H1 (cell line): ENCODE data around the gene LOXL1.

Source experiments
- CHD2 ChIP-seq: IDR thresholded peaks from 2 replicates; pipeline ENCODE4 v1.6.1; 2012; ENCODE audit warnings: low read length, improper control_type of control experiment
- FOSL1 ChIP-seq: IDR thresholded peaks from 2 replicates; pipeline ENCODE4 v1.6.1; 2011; ENCODE audit warnings: mild to moderate bottlenecking, low read depth, low read length, moderate library complexity; ENCODE audit not compliant: insufficient read depth
- GABPA ChIP-seq: IDR thresholded peaks from 2 replicates; pipeline ENCODE4 v1.6.1; 2011; ENCODE audit warnings: mild to moderate bottlenecking, low read length, moderate library complexity, borderline replicate concordance; ENCODE audit not compliant: insufficient read depth
- HDAC2 ChIP-seq, 2 experiments: fragments of 300-600 bp in 1 of 2; sonication (generic) in 1 of 2; IDR thresholded peaks; 2 replicates each; pipeline ENCODE4 v1.6.1; 2011 to 2012; ENCODE audit warnings: low read depth in 2 of 2, low read length in 2 of 2, mild to moderate bottlenecking in 2 of 2, moderate library complexity in 2 of 2, borderline replicate concordance in 1 of 2, inconsistent platforms in 1 of 2
- JUND ChIP-seq: IDR thresholded peaks from 2 replicates; pipeline ENCODE4 v1.6.1; 2011; ENCODE audit warnings: mild to moderate bottlenecking, improper control_type of control experiment, low read length
- POLR2A ChIP-seq, 2 experiments: IDR thresholded peaks; 1 replicate in 1 of 2; 2 replicates in 1 of 2; pipeline ENCODE4 v1.6.1; 2011; ENCODE audit warnings: low read depth in 2 of 2, low read length in 2 of 2, mild to moderate bottlenecking in 2 of 2; ENCODE audit errors: control extremely low read depth in 1 of 2
- RFX5 ChIP-seq: IDR thresholded peaks from 2 replicates; pipeline ENCODE4 v1.6.1; 2011; ENCODE audit warnings: low read depth, low read length, improper control_type of control experiment, borderline replicate concordance
- SIN3A ChIP-seq, 2 experiments: IDR thresholded peaks in 1 of 2; conservative IDR thresholded peaks in 1 of 2; 2 replicates each; pipeline ENCODE4 v1.6.1; 2011 to 2012; ENCODE audit warnings: low read length in 2 of 2, improper control_type of control experiment in 1 of 2, low read depth in 1 of 2, mild to moderate bottlenecking in 1 of 2
- SUZ12 ChIP-seq: fragments of 200-600 bp; sonication (generic); IDR thresholded peaks from 2 replicates; pipeline ENCODE4 v1.6.1; 2012; ENCODE audit warnings: mild to moderate bottlenecking, inconsistent platforms, low read length, moderate library complexity, mixed read lengths
- TAF1 ChIP-seq: IDR thresholded peaks from 2 replicates; pipeline ENCODE4 v1.6.1; 2011; ENCODE audit warnings: mild to moderate bottlenecking, low read depth, low read length
- TBP ChIP-seq: IDR thresholded peaks from 2 replicates; pipeline ENCODE4 v1.6.1; 2011; ENCODE audit warnings: low read depth, low read length, improper control_type of control experiment
- USF2 ChIP-seq: IDR thresholded peaks from 2 replicates; pipeline ENCODE4 v1.6.1; 2011; ENCODE audit warnings: low read length, improper control_type of control experiment
- ZNF274 ChIP-seq: IDR thresholded peaks from 2 replicates; pipeline ENCODE4 v1.7.0; 2012; ENCODE audit warnings: low read length, borderline replicate concordance; ENCODE audit errors: extremely low read depth
- TF ChIP-seq, protein P1 (sequence below), 3 experiments: IDR thresholded peaks; 1 replicate in 2 of 3; 2 replicates in 1 of 3; pipeline versions ENCODE4 v1.5.1 to v1.6.1; 2011; ENCODE audit warnings: low read length in 3 of 3, mild to moderate bottlenecking in 3 of 3, inconsistent platforms in 2 of 3, low read depth in 1 of 3, moderate library complexity in 1 of 3; ENCODE audit not compliant: insufficient read depth in 1 of 3; ENCODE audit errors: control extremely low read depth in 1 of 3

DNA sequence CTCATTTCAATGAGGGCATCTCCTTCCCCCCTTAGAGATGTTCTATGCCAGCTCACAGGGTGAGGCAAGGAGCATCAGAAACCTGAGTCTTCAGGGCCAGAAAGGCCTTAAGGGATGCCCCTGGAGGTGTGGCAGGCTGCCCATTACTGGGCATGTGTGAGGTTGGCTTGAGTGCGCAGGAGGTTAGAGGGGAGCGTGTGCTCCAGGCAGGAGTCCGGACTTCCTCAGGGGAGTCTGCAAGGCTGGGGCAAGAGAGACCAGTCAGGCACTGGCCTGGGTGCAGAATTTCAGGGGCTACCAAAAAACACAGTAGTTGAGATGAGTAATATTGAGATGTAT, 1.9 kb downstream of the LOXL1 start:
- TF ChIP-seq TAF1: no peak
- TF ChIP-seq POLR2A (IDR thresholded peaks at IDR 0.05; ENCODE audit: control extremely low read depth in 1 of 2, low read depth in 2 of 2, low read length in 2 of 2): no peak
- TF ChIP-seq, protein P1, sequence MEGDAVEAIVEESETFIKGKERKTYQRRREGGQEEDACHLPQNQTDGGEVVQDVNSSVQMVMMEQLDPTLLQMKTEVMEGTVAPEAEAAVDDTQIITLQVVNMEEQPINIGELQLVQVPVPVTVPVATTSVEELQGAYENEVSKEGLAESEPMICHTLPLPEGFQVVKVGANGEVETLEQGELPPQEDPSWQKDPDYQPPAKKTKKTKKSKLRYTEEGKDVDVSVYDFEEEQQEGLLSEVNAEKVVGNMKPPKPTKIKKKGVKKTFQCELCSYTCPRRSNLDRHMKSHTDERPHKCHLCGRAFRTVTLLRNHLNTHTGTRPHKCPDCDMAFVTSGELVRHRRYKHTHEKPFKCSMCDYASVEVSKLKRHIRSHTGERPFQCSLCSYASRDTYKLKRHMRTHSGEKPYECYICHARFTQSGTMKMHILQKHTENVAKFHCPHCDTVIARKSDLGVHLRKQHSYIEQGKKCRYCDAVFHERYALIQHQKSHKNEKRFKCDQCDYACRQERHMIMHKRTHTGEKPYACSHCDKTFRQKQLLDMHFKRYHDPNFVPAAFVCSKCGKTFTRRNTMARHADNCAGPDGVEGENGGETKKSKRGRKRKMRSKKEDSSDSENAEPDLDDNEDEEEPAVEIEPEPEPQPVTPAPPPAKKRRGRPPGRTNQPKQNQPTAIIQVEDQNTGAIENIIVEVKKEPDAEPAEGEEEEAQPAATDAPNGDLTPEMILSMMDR (IDR thresholded peaks at IDR 0.05; ENCODE audit: control extremely low read depth in 1 of 3, insufficient read depth in 1 of 3, low read depth in 1 of 3, low read length in 3 of 3): no peak
- no peak for TF ChIP-seq CHD2
- no peak for TF ChIP-seq SUZ12
- no peak for TF ChIP-seq SIN3A (conservative IDR thresholded peaks at IDR 0.05 in 1 of 2, IDR thresholded peaks at IDR 0.05 in 1 of 2; ENCODE audit: low read depth in 1 of 2, low read length in 2 of 2)
- no peak for TF ChIP-seq HDAC2 (IDR thresholded peaks at IDR 0.05; ENCODE audit: borderline replicate concordance in 1 of 2, low read depth in 2 of 2, low read length in 2 of 2)
- TF ChIP-seq GABPA: no peak
- no peak for TF ChIP-seq FOSL1
- TF ChIP-seq USF2: no peak
- no peak for TF ChIP-seq ZNF274
- TF ChIP-seq RFX5: no peak
- TF ChIP-seq JUND: no peak
- TF ChIP-seq TBP: no peak
